OCI-LY1 (cell line): ENCODE measurements around the gene DNMBP.

Source experiments
- H2AFZ ChIP-seq: fragments of 200-600 bp; sonication (generic), shearing (Covaris generic); 2 replicates; pipeline ENCODE4 v1.6.0; 2014; ENCODE audit warnings: antibody characterized with exemption, mild to moderate bottlenecking, low read length
- H3F3A ChIP-seq: fragments of 200-600 bp; sonication (generic), shearing (Covaris generic); 2 replicates; pipeline ENCODE4 v1.6.0; 2014; ENCODE audit warnings: mild to moderate bottlenecking, antibody characterized with exemption, low read length, moderate library complexity; ENCODE audit not compliant: insufficient read depth
- H3K27ac ChIP-seq: fragments of 200-600 bp; sonication (generic); 2 replicates; pipeline ENCODE4 v1.5.1; 2014; ENCODE audit warnings: low read length, mixed run types, mild to moderate bottlenecking, low read depth; ENCODE audit not compliant: poor library complexity, severe bottlenecking
- H3K27me3 ChIP-seq: fragments of 200-600 bp; sonication (generic); 2 replicates; pipeline ENCODE4 v1.6.0; 2014; ENCODE audit warnings: antibody characterized with exemption, mild to moderate bottlenecking, low read length, moderate library complexity; ENCODE audit not compliant: insufficient read depth
- H3K36me3 ChIP-seq: fragments of 200-600 bp; sonication (generic); 2 replicates; pipeline ENCODE4 v1.6.1; 2014; ENCODE audit warnings: mild to moderate bottlenecking, antibody characterized with exemption, low read length, moderate library complexity, mixed read lengths; ENCODE audit not compliant: insufficient read depth
- H3K4me1 ChIP-seq: fragments of 200-600 bp; sonication (generic); 2 replicates; pipeline ENCODE4 v1.5.1; 2014; ENCODE audit warnings: mild to moderate bottlenecking, low read length, moderate library complexity; ENCODE audit not compliant: insufficient read depth, severe bottlenecking
- H3K4me2 ChIP-seq: fragments of 200-600 bp; sonication (generic), shearing (Covaris generic); 2 replicates; pipeline ENCODE4 v1.6.1; 2014; ENCODE audit warnings: low read length
- H3K4me3 ChIP-seq: fragments of 200-600 bp; sonication (generic); 2 replicates; pipeline ENCODE4 v1.5.1; 2014; ENCODE audit warnings: low read length, low read depth, mild to moderate bottlenecking, mixed read lengths; ENCODE audit not compliant: poor library complexity, severe bottlenecking
- H3K79me2 ChIP-seq: fragments of 200-600 bp; shearing (Covaris generic); 2 replicates; pipeline ENCODE4 v1.6.1; 2016; ENCODE audit warnings: mixed run types, low read length, mixed read lengths; ENCODE audit not compliant: insufficient read depth
- H3K9ac ChIP-seq: fragments of 200-600 bp; sonication (generic), shearing (Covaris generic); 2 replicates; pipeline ENCODE4 v1.6.1; 2014; ENCODE audit warnings: mild to moderate bottlenecking, low read length, mixed read lengths
- H3K9me2 ChIP-seq: fragments of 200-600 bp; sonication (generic), shearing (Covaris generic); 2 replicates; pipeline ENCODE4 v1.6.1; 2014; ENCODE audit warnings: low read depth, mild to moderate bottlenecking, low read length, mixed read lengths
- H3K9me3 ChIP-seq: fragments of 200-600 bp; shearing (Covaris generic); 2 replicates; pipeline ENCODE4 v1.6.1; 2014; ENCODE audit warnings: low read length, mixed read lengths
- H4K20me1 ChIP-seq: fragments of 200-600 bp; sonication (generic), shearing (Covaris generic); 2 replicates; pipeline ENCODE4 v1.6.0; 2016; ENCODE audit warnings: mild to moderate bottlenecking, low read length; ENCODE audit not compliant: insufficient read depth
- CTCF ChIP-seq: fragments of 200-600 bp; sonication (generic), shearing (Covaris generic); IDR thresholded peaks from 2 replicates; pipeline ENCODE4 v1.5.1; 2017; ENCODE audit warnings: mild to moderate bottlenecking, antibody characterized with exemption, low read length, moderate library complexity, mixed read lengths
- EZH2 ChIP-seq: fragments of 200-600 bp; sonication (generic), shearing (Covaris generic); IDR thresholded peaks from 2 replicates; pipeline ENCODE4 v1.8.0; 2017; ENCODE audit warnings: borderline replicate concordance, mixed run types, mild to moderate bottlenecking, antibody characterized with exemption, low read length, moderate library complexity, mixed read lengths

The DNMBP gene

GRCh38 chr10:100022403-100022802, 12.7 kb upstream of the DNMBP start:
- H4K20me1 ChIP-seq = no peaks in the 10 kb centered on the region
- H3K27ac ChIP-seq = peak overlapping the region; percentile 16
- H3K9me2 ChIP-seq = no peaks in the 10 kb centered on the region
- H3K4me2 ChIP-seq = no peak overlapping the region
- no peak overlapping the region for H3K9ac ChIP-seq
- H3K4me3 ChIP-seq = no peak overlapping the region
- H2AFZ ChIP-seq = no peak overlapping the region
- no peaks in the 10 kb centered on the region for H3K9me3 ChIP-seq
- H3F3A ChIP-seq = 0 out of 2 replicates have a peak, but pooled peaks cover 5% of the 10 kb centered on the region
- TF ChIP-seq CTCF = no peak
- peaks cover 42% of the 10 kb centered on the region for H3K4me1 ChIP-seq
- no peaks in the 10 kb centered on the region for H3K79me2 ChIP-seq
- H3K36me3 ChIP-seq = no peaks in the 10 kb centered on the region
- H3K27me3 ChIP-seq = no peaks in the 10 kb centered on the region

- Histone ChIP-seq H3K4me2 (peak overlapping the region; percentile 58), H3K9me2 (no peaks in the 10 kb centered on the region), H3K27me3 (no peaks in the 10 kb centered on the region), H4K20me1 (no peaks in the 10 kb centered on the region), H3K27ac (peak overlapping the region; percentile 93), H3K4me3 (peak overlapping the region; percentile 39), H3K36me3 (no peaks in the 10 kb centered on the region), H3K9ac (peak overlapping the region; percentile 29; the same call in 1 of the 2 replicates), H3K4me1 (peaks cover 42% of the 10 kb centered on the region), H2AFZ (no peak overlapping the region), H3K9me3 (no peaks in the 10 kb centered on the region), H3K79me2 (no peaks in the 10 kb centered on the region), H3F3A (0 out of 2 replicates have a peak, but pooled peaks cover 5% of the 10 kb centered on the region)
- TF ChIP-seq CTCF (no peak), EZH2 (no peak)
Measured at GRCh38 chr10:100021322-100021721, 11.6 kb upstream of the DNMBP start.

GRCh38 chr10:100020886-100021253, 11.1 kb upstream of the DNMBP start:
- no peak overlapping the region for H2AFZ ChIP-seq
- H3K9ac ChIP-seq = peak overlapping the region; percentile 29; the same call in 1 of the 2 replicates
- H3K27ac ChIP-seq = peak overlapping the region; percentile 93
- H3K9me2 ChIP-seq = no peaks in the 10 kb centered on the region
- peak overlapping the region; percentile 58 for H3K4me2 ChIP-seq
- TF ChIP-seq EZH2 (no peak), CTCF (peak; percentile 4; the same call in 1 of the 2 replicates)
- no peaks in the 10 kb centered on the region for H3K27me3 ChIP-seq
- H3K4me1 ChIP-seq = peaks cover 42% of the 10 kb centered on the region
- H3K9me3 ChIP-seq = no peaks in the 10 kb centered on the region
- H3F3A ChIP-seq = 0 out of 2 replicates have a peak, but pooled peaks cover 5% of the 10 kb centered on the region
- no peaks in the 10 kb centered on the region for H4K20me1 ChIP-seq
- H3K36me3 ChIP-seq = no peaks in the 10 kb centered on the region
- no peaks in the 10 kb centered on the region for H3K79me2 ChIP-seq
- H3K4me3 ChIP-seq = peak overlapping the region; percentile 39
